Stimulated activated naive CD4-positive, alpha-beta T cell treated with Interleukin-2 at 50 U/mL for 16 hours (primary cell): ENCODE results near the gene SEMA4D.

Source experiments
- DNase-seq: peaks from one replicate; lab custom pipeline; 2025; lab: John Stamatoyannopoulos, UW

Gene SEMA4D

GRCh38 chr9:89428222-89428761 is 69.6 kb downstream of the SEMA4D start:
- DNase-seq: no peak

GRCh38 chr9:89427621-89428221 is 70.2 kb downstream of the SEMA4D start:
- DNase-seq: peak; percentile 82

GRCh38 chr9:89426384-89426961 is 71.4 kb downstream of the SEMA4D start:
- peak; percentile 47 for DNase-seq

GRCh38 chr9:89425921-89426383 is 72.0 kb downstream of the SEMA4D start:
- DNase-seq: no peak

GRCh38 chr9:89425024-89425805 is 72.7 kb downstream of the SEMA4D start:
- DNase-seq: no peak

GRCh38 chr9:89422151-89422975 is 75.5 kb downstream of the SEMA4D start:
- DNase-seq: peak; percentile 71

GRCh38 chr9:89421595-89421994 is 76.3 kb downstream of the SEMA4D start:
- DNase-seq: peak; percentile 51

GRCh38 chr9:89420397-89421178 is 77.3 kb downstream of the SEMA4D start:
- no peak for DNase-seq

GRCh38 chr9:89419978-89420394 is 77.9 kb downstream of the SEMA4D start:
- peak; percentile 45 for DNase-seq

GRCh38 chr9:89418882-89419640 is 78.9 kb downstream of the SEMA4D start:
- DNase-seq: peak; percentile 70

- DNase-seq: no peak
Measured at GRCh38 chr9:89418474-89418845, 79.5 kb downstream of the SEMA4D start.

GRCh38 chr9:89417832-89418473 is 80.0 kb downstream of the SEMA4D start:
- DNase-seq: peak; percentile 30

- no peak for DNase-seq
Measured at GRCh38 chr9:89414670-89415324, 83.1 kb downstream of the SEMA4D start.

- no peak for DNase-seq
Measured at GRCh38 chr9:89413963-89414638, 83.8 kb downstream of the SEMA4D start.

GRCh38 chr9:89412951-89413350 is 85.0 kb downstream of the SEMA4D start:
- no peak for DNase-seq

- no peak for DNase-seq
Measured at GRCh38 chr9:89412541-89412940, 85.4 kb downstream of the SEMA4D start.

- no peak for DNase-seq
Measured at GRCh38 chr9:89411759-89412158, 86.2 kb downstream of the SEMA4D start.

- DNase-seq: peak; percentile 71
Measured at GRCh38 chr9:89410641-89411350, 87.1 kb downstream of the SEMA4D start.
